Esophagus muscularis mucosa (tissue), 4 donors: Measurements from ENCODE around the gene BTG1. TPM values are rescaled to one million over a fixed set of nuclear protein-coding genes. Genes with fewer than 3 reads are reported as not detected.
A peak's percentile ranks its signal among the peaks of the same experiment; 100 is the strongest.

ENCODE experiments used
- DNase-seq: peaks from one replicate; pipeline ENCODE4 v3.0.0-alpha.2; 2017; ENCODE audit errors: extremely low spot score
- H3K27ac ChIP-seq, 4 donors: fragments of 200-600 bp; sonication (generic); replicated peaks in 1 of 4; 1 replicate in 3 of 4; 2 replicates in 1 of 4; pipeline ENCODE4 v1.5.1; 2016 to 2019; ENCODE audit warnings: mild to moderate bottlenecking in 1 of 4
- H3K27me3 ChIP-seq, 4 donors: fragments of 200-600 bp; sonication (generic); one replicate each; pipeline versions ENCODE4 v1.5.1 to v1.6.0; 2016 to 2019
- H3K36me3 ChIP-seq, 4 donors: fragments of 200-600 bp; sonication (generic); one replicate each; pipeline ENCODE4 v1.5.1; 2016 to 2019
- H3K4me1 ChIP-seq, 4 donors: fragments of 200-600 bp; sonication (generic); one replicate each; pipeline ENCODE4 v1.5.1; 2016 to 2019
- H3K4me3 ChIP-seq, 4 donors: fragments of 200-600 bp; sonication (generic); 1 replicate in 2 of 4; 2 replicates in 2 of 4; pipeline ENCODE4 v1.5.1; 2016 to 2019; ENCODE audit warnings: mild to moderate bottlenecking in 4 of 4, moderate library complexity in 1 of 4
- H3K9me3 ChIP-seq, 4 donors: fragments of 200-600 bp; sonication (generic); 1 replicate in 3 of 4; 2 replicates in 1 of 4; pipeline ENCODE4 v1.5.1; 2016 to 2019
- EP300 ChIP-seq: sonication (generic); formaldehyde crosslinking; IDR thresholded peaks from one replicate; pipeline ENCODE4 v1.6.1; 2017; ENCODE audit warnings: antibody characterized with exemption
- POLR2A ChIP-seq: fragments of 450-650 bp; IDR thresholded peaks from one replicate; pipeline ENCODE4 v1.6.1; 2017; ENCODE audit warnings: antibody characterized with exemption, moderate library complexity, mild to moderate bottlenecking, low read depth
- POLR2AphosphoS5 ChIP-seq, 2 donors: sonication (generic); formaldehyde crosslinking; IDR thresholded peaks; one replicate each; pipeline ENCODE4 v1.6.1; 2017; ENCODE audit warnings: antibody characterized with exemption in 2 of 2
- WGBS: methylation state at CpG from one replicate; pipeline ENCODE4 v1.1.5; 2018; 5-methylcytosine and 5-hydroxymethylcytosine counted together
- intact Hi-C: fragments of 100-400 bp; cut with DNase I; formaldehyde crosslinking; loops from one replicate; pipeline ENCODE4 v1.15.1; 2023
- total RNA-seq, 4 donors: library from RNA; depleted of rRNA; stranded (reverse); fragments of >200 nt; gene quantifications; one replicate each; pipeline versions ENCODE4 v1.1.0 to v1.2.1, GENCODE V29; 2016
- TF ChIP-seq, protein P1 (sequence below), 3 experiments: fragments of 200-600 bp in 2 of 3; fragments of 450-650 bp in 1 of 3; sonication (generic) in 2 of 3; IDR thresholded peaks; one replicate each; pipeline ENCODE4 v1.5.1; 2017 to 2019; ENCODE audit warnings: antibody characterized with exemption in 3 of 3, mild to moderate bottlenecking in 2 of 3, moderate library complexity in 1 of 3

The BTG1 gene
- total RNA-seq, 4 donors from 2014 or later: 40.6 to 66.4 (median 43.1) TPM

DNA sequence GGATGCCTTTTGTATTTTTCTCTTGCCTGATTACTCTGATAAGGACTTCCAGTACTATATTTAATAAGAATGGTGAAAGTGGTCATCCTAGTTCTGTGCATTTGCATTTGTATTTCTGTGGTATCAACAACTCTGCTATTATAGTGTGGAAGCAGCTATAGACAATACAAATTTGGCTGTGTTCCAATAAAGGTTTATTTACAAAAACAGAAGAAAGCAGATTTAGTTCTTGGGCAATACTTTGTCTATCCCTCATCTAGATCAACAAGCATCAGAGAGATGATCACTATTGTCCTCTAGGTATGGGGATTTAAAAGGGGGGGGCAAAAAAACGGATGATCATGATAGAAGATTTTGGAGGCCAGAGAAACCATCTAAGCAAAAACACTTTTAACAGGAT, 19.1 kb upstream of the BTG1 start:
- 80% methylated on average over 1 of the region's 1 CpG for WGBS
- Histone ChIP-seq H3K9me3 (no peaks in the 10 kb centered on the region), H3K4me1 (peaks cover 0 to under 1% (median 0%) of the 10 kb centered on the region in 4 donors), H3K4me3 (no peak overlapping the region), H3K27ac (no peak overlapping the region), H3K36me3 (no peaks in the 10 kb centered on the region), H3K27me3 (no peaks in the 10 kb centered on the region)
- intact Hi-C loops: no loop called here
- TF ChIP-seq, protein P1, sequence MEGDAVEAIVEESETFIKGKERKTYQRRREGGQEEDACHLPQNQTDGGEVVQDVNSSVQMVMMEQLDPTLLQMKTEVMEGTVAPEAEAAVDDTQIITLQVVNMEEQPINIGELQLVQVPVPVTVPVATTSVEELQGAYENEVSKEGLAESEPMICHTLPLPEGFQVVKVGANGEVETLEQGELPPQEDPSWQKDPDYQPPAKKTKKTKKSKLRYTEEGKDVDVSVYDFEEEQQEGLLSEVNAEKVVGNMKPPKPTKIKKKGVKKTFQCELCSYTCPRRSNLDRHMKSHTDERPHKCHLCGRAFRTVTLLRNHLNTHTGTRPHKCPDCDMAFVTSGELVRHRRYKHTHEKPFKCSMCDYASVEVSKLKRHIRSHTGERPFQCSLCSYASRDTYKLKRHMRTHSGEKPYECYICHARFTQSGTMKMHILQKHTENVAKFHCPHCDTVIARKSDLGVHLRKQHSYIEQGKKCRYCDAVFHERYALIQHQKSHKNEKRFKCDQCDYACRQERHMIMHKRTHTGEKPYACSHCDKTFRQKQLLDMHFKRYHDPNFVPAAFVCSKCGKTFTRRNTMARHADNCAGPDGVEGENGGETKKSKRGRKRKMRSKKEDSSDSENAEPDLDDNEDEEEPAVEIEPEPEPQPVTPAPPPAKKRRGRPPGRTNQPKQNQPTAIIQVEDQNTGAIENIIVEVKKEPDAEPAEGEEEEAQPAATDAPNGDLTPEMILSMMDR (IDR thresholded peaks at IDR 0.05): no peak
- DNase-seq: no peak

DNA sequence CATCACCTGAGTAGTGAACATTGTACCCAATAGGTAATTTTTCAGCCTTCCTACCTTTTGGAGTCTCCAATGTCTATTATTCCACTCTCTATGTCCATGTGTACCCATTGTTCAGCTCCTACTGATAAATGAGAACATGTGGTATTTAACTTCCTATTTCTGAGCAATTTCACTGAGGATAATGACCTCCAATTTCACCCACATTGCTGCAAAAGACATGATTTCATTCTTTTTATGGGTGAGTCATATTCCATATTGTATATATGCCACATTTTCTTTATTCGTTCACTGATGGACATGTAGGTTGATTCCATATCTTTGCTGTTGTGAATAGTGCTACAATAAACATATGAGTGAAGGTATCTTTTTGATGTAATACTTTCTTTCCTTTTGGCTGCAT, 16.4 kb upstream of the BTG1 start:
- H3K4me1 ChIP-seq: peaks cover 0 to 14% (median 12%) of the 10 kb centered on the region in 4 donors
- 97% methylated on average over 1 of the region's 1 CpG for whole genome bisulfite sequencing
- no peaks in the 10 kb centered on the region for H3K36me3 ChIP-seq
- no peaks in the 10 kb centered on the region for H3K9me3 ChIP-seq
- no peaks in the 10 kb centered on the region for H3K27me3 ChIP-seq
- no peak overlapping the region for H3K27ac ChIP-seq
- no peak for DNase-seq
- intact Hi-C loops: no loop called here
- TF ChIP-seq, protein P1 (IDR thresholded peaks at IDR 0.05): no peak
- TF ChIP-seq POLR2A: no peak
- TF ChIP-seq POLR2AphosphoS5 (IDR thresholded peaks at IDR 0.05): no peak
- no peak for TF ChIP-seq EP300
- no peak overlapping the region for H3K4me3 ChIP-seq

DNA sequence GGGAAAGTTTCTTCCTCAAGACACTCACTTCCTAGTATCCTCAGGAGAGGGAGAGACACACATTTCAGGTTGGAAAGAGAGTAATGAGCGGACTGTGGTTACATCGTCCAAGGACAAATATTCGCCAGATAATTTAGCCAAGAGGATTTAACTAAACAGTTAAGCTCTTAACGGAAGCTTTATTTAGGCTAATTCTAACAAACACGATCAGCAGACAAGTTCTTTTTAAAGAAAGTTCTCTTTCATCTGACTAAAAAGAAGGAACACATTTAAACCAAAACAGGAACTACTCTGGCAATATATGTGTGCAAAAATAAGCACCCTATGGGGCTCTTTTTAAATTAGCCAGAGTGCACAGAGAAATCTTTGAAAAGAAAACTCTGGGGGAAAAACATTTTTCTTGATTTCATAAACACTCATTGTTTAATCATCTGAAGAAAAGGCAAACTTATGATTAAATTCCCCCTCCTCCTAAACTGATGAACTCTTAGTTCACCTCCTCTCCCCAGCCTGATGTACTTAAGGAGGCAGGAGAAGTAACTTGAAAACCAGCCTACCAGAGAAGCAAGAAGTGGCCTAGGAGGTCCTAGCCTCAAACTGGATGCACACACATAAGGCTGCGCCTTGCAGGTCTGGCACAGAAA, 13.3 kb upstream of the BTG1 start:
- TF ChIP-seq EP300: no peak
- no peak for TF ChIP-seq POLR2AphosphoS5 (IDR thresholded peaks at IDR 0.05)
- TF ChIP-seq, protein P1 (IDR thresholded peaks at IDR 0.05): no peak
- no peak for TF ChIP-seq POLR2A
- intact Hi-C loops: no loop called here
- Histone ChIP-seq H3K27me3 (no peaks in the 10 kb centered on the region), H3K36me3 (no peaks in the 10 kb centered on the region), H3K27ac (peak overlapping the region in 3 of 4 donors; percentile 37 to 59 (median 46)), H3K4me3 (no peak overlapping the region), H3K9me3 (no peaks in the 10 kb centered on the region), H3K4me1 (peaks cover 0 to 14% (median 12%) of the 10 kb centered on the region in 4 donors)
- no peak for DNase-seq
- 32% methylated on average over 6 of the region's 6 CpGs for WGBS

DNA sequence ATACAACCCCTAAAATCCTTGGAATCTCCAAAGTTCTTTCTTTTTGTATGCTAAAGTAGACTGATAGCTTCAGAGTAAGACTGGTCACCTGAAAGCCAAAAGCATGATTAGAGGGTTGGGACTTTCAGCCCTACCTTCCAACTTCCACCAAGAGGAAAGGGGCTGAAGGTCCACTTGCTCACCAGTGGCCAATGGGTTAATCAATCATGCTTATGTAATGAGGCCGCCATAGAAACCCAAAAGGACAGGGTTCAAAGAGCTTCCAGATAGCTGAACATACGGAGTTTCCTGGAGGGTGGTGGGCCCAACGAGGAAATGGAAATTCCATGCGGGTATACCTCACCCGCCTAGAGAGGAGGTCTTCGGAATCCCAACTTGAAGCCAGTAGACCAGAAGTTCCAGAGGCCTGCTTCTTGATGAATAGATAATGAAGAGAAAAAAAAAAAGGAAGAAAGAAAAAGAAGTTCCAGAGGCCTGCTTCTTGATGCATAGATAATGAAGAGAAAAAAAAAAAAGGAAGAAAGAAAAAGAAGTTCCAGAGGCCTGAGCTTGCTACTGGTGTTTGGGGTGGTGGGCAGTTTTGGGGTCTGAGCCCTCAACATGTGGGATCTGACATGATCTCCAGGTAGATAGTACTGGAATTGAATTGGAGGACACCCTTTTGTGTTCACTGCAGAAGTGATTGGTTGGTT, 11.2 kb upstream of the BTG1 start:
- intact Hi-C loops: no loop called here
- no peaks in the 10 kb centered on the region for H3K27me3 ChIP-seq
- no peaks in the 10 kb centered on the region for H3K9me3 ChIP-seq
- TF ChIP-seq POLR2A: no peak
- no peak for TF ChIP-seq EP300
- TF ChIP-seq POLR2AphosphoS5 (IDR thresholded peaks at IDR 0.05): no peak
- TF ChIP-seq, protein P1 (IDR thresholded peaks at IDR 0.05): no peak
- no peak overlapping the region for H3K27ac ChIP-seq
- no peak for DNase-seq
- no peaks in the 10 kb centered on the region for H3K36me3 ChIP-seq
- peaks cover 0 to 14% (median 12%) of the 10 kb centered on the region in 4 donors for H3K4me1 ChIP-seq
- 100% methylated on average over 6 of the region's 6 CpGs for WGBS
- no peak overlapping the region for H3K4me3 ChIP-seq
